Neural progenitor cell (in vitro differentiated cells): ENCODE data around the gene GBF1. TPM values are rescaled to one million over a fixed set of nuclear protein-coding genes. Genes with fewer than 3 reads are reported as not detected.
A peak's percentile ranks its signal among the peaks of the same experiment; 100 is the strongest.

Experiments used
- DNase-seq: peaks from one replicate; pipeline ENCODE4 v3.0.0-alpha.2; 2016; ENCODE audit warnings: low spot score
- H2AFZ ChIP-seq: fragments of 200-600 bp; sonication (generic); replicated peaks from 2 replicates; pipeline ENCODE4 v1.6.1; 2016; ENCODE audit warnings: antibody characterized with exemption
- H3F3A ChIP-seq: fragments of 200-600 bp; sonication (generic); 2 replicates; pipeline ENCODE4 v1.6.1; 2016; ENCODE audit warnings: antibody characterized with exemption, low read depth
- H3K27ac ChIP-seq: fragments of 200-600 bp; sonication (generic); 2 replicates; pipeline ENCODE4 v1.5.1; 2016; ENCODE audit warnings: mild to moderate bottlenecking
- H3K27me3 ChIP-seq: fragments of 200-600 bp; sonication (generic); 2 replicates; pipeline ENCODE4 v1.6.1; 2016; ENCODE audit warnings: mild to moderate bottlenecking, moderate library complexity
- H3K36me3 ChIP-seq: fragments of 200-600 bp; sonication (generic); 2 replicates; pipeline ENCODE4 v1.5.1; 2016
- H3K4me1 ChIP-seq: fragments of 200-600 bp; sonication (generic); 2 replicates; pipeline ENCODE4 v1.6.1; 2016; ENCODE audit warnings: mixed run types
- H3K4me2 ChIP-seq: fragments of 200-600 bp; sonication (generic); 2 replicates; pipeline ENCODE4 v1.6.1; 2016
- H3K4me3 ChIP-seq: fragments of 200-600 bp; sonication (generic); 2 replicates; pipeline ENCODE4 v1.5.1; 2016
- H3K79me2 ChIP-seq: fragments of 200-600 bp; sonication (generic); 2 replicates; pipeline ENCODE4 v1.6.1; 2016; ENCODE audit warnings: low read depth
- H3K9ac ChIP-seq: fragments of 200-600 bp; sonication (generic); 2 replicates; pipeline ENCODE4 v1.6.1; 2016
- H3K9me3 ChIP-seq: fragments of 200-600 bp; sonication (generic); 2 replicates; pipeline ENCODE4 v1.5.1; 2016; ENCODE audit warnings: low read depth
- H4K20me1 ChIP-seq: fragments of 200-600 bp; sonication (generic); 2 replicates; pipeline ENCODE4 v1.6.1; 2016; ENCODE audit warnings: low read depth
- H3K27ac Mint-ChIP-seq: 3 replicates; pipeline ENCODE4 v1.8.0; 2021; ENCODE audit warnings: mixed read lengths
- H3K27me3 Mint-ChIP-seq: 2 replicates; pipeline ENCODE4 v1.8.0; 2022; ENCODE audit warnings: low read depth, mild to moderate bottlenecking, inconsistent platforms, moderate library complexity, mixed read lengths; ENCODE audit not compliant: insufficient read depth
- H3K36me3 Mint-ChIP-seq: 3 replicates; pipeline ENCODE4 v1.8.0; 2021; ENCODE audit warnings: mixed read lengths
- H3K4me1 Mint-ChIP-seq: 3 replicates; pipeline ENCODE4 v1.8.0; 2021; ENCODE audit warnings: mixed read lengths
- H3K4me3 Mint-ChIP-seq: 3 replicates; pipeline ENCODE4 v1.8.0; 2021; ENCODE audit warnings: mild to moderate bottlenecking, moderate library complexity, mixed read lengths
- H3K9me3 Mint-ChIP-seq: 3 replicates; pipeline ENCODE4 v1.8.0; 2020; ENCODE audit warnings: mixed read lengths
- CTCF ChIP-seq: fragments of 200-600 bp; sonication (generic); IDR thresholded peaks from 2 replicates; pipeline ENCODE4 v1.5.1; 2017; ENCODE audit warnings: antibody characterized with exemption, mild to moderate bottlenecking
- EZH2 ChIP-seq: fragments of 200-600 bp; sonication (generic); IDR thresholded peaks from 2 replicates; pipeline ENCODE4 v1.6.1; 2017; ENCODE audit warnings: antibody characterized with exemption, mild to moderate bottlenecking, moderate library complexity
- EZH2phosphoT487 ChIP-seq: fragments of 200-600 bp; sonication (generic); IDR thresholded peaks from 2 replicates; pipeline ENCODE4 v1.6.1; 2017; ENCODE audit warnings: antibody characterized with exemption
- total RNA-seq: library from RNA; depleted of rRNA; stranded (reverse); fragments of >200 nt; gene quantifications from 2 replicates; pipeline ENCODE4 v1.2.3, GENCODE V29; 2015; ENCODE audit warnings: low replicate concordance

GBF1 gene
- total RNA-seq, 1 donor from 2014 or later, result 23.5 TPM

GRCh38 chr10:102341038-102341688 is 95.8 kb downstream of the GBF1 start:
- H3K36me3 Mint-ChIP-seq, result peaks cover 13% of the 10 kb centered on the region
- Histone ChIP-seq H3F3A (peaks cover 24% of the 10 kb centered on the region), H3K79me2 (no peaks in the 10 kb centered on the region), H4K20me1 (peaks cover 9% of the 10 kb centered on the region), H3K9ac (no peak overlapping the region), H3K27ac (no peak overlapping the region), H3K4me2 (no peak overlapping the region), H3K4me1 (peaks cover 17% of the 10 kb centered on the region), H3K4me3 (no peak overlapping the region), H3K27me3 (no peaks in the 10 kb centered on the region), H3K36me3 (no peaks in the 10 kb centered on the region), H3K9me3 (no peaks in the 10 kb centered on the region), H2AFZ (no peak overlapping the region)
- H3K27ac Mint-ChIP-seq, result no peak overlapping the region
- H3K4me1 Mint-ChIP-seq, result peaks cover 11% of the 10 kb centered on the region
- no peak overlapping the region for H3K4me3 Mint-ChIP-seq
- DNase-seq, result no peak
- TF ChIP-seq EZH2phosphoT487 (no peak), EZH2 (no peak), CTCF (no peak)
- H3K9me3 Mint-ChIP-seq, result no peaks in the 10 kb centered on the region
- H3K27me3 Mint-ChIP-seq, result peaks cover 1% of the 10 kb centered on the region

GRCh38 chr10:102342458-102342857 is 97.1 kb downstream of the GBF1 start:
- H3K4me3 ChIP-seq, result peak overlapping the region; percentile 15
- peak; percentile 79 for DNase-seq
- no peaks in the 10 kb centered on the region for H3K9me3 ChIP-seq
- peaks cover 11% of the 10 kb centered on the region for H3K4me1 Mint-ChIP-seq
- H3K27me3 ChIP-seq, result no peaks in the 10 kb centered on the region
- H3K27me3 Mint-ChIP-seq, result peaks cover 2% of the 10 kb centered on the region
- no peak for TF ChIP-seq CTCF
- TF ChIP-seq EZH2phosphoT487, result no peak
- TF ChIP-seq EZH2, result no peak
- H3K4me1 ChIP-seq, result peaks cover 12% of the 10 kb centered on the region
- no peak overlapping the region for H3K4me3 Mint-ChIP-seq
- H4K20me1 ChIP-seq, result peaks cover 15% of the 10 kb centered on the region
- H3K79me2 ChIP-seq, result no peaks in the 10 kb centered on the region
- no peak overlapping the region for H2AFZ ChIP-seq
- peak overlapping the region; percentile 63 for H3K4me2 ChIP-seq
- H3K27ac Mint-ChIP-seq, result no peak overlapping the region
- H3K9ac ChIP-seq, result no peak overlapping the region
- peaks cover 33% of the 10 kb centered on the region for H3F3A ChIP-seq
- no peaks in the 10 kb centered on the region for H3K36me3 ChIP-seq
- H3K27ac ChIP-seq, result peak overlapping the region; percentile 30
- no peaks in the 10 kb centered on the region for H3K9me3 Mint-ChIP-seq
- H3K36me3 Mint-ChIP-seq, result peaks cover 13% of the 10 kb centered on the region

GRCh38 chr10:102342958-102343357 is 97.6 kb downstream of the GBF1 start:
- Histone ChIP-seq H3K4me3 (peak overlapping the region; percentile 15), H3K9ac (no peak overlapping the region), H3K27me3 (no peaks in the 10 kb centered on the region), H3K4me2 (peak overlapping the region; percentile 63), H3K79me2 (no peaks in the 10 kb centered on the region), H2AFZ (no peak overlapping the region), H3K27ac (peak overlapping the region; percentile 30), H3F3A (peaks cover 33% of the 10 kb centered on the region), H3K9me3 (no peaks in the 10 kb centered on the region), H3K36me3 (no peaks in the 10 kb centered on the region), H4K20me1 (peaks cover 20% of the 10 kb centered on the region), H3K4me1 (peaks cover 12% of the 10 kb centered on the region)
- Mint-ChIP-seq H3K27ac (no peak overlapping the region), H3K9me3 (no peaks in the 10 kb centered on the region), H3K36me3 (peaks cover 13% of the 10 kb centered on the region), H3K4me1 (peaks cover 11% of the 10 kb centered on the region), H3K27me3 (peaks cover 2% of the 10 kb centered on the region), H3K4me3 (no peak overlapping the region)
- no peak for DNase-seq
- TF ChIP-seq EZH2phosphoT487 (no peak), CTCF (no peak), EZH2 (no peak)
